Measurements from ENCODE around the gene XIST.

XIST gene

GRCh38 chrX:73819864-73820558, 32.5 kb downstream of the XIST start (continued):
- TF ChIP-seq BCL11B (tag by site-specific recombination; IDR thresholded peaks at IDR 0.05; ENCODE audit: low read depth) (peak; percentile 48; the same call in 1 of the 2 replicates), ZSCAN30 (tag by site-specific recombination; IDR thresholded peaks at IDR 0.05) (peak; percentile 43; the same call in 1 of the 2 replicates), ZNF2 (tag by site-specific recombination; IDR thresholded peaks at IDR 0.05) (peak; percentile 37; the same call in 1 of the 2 replicates)

DNA sequence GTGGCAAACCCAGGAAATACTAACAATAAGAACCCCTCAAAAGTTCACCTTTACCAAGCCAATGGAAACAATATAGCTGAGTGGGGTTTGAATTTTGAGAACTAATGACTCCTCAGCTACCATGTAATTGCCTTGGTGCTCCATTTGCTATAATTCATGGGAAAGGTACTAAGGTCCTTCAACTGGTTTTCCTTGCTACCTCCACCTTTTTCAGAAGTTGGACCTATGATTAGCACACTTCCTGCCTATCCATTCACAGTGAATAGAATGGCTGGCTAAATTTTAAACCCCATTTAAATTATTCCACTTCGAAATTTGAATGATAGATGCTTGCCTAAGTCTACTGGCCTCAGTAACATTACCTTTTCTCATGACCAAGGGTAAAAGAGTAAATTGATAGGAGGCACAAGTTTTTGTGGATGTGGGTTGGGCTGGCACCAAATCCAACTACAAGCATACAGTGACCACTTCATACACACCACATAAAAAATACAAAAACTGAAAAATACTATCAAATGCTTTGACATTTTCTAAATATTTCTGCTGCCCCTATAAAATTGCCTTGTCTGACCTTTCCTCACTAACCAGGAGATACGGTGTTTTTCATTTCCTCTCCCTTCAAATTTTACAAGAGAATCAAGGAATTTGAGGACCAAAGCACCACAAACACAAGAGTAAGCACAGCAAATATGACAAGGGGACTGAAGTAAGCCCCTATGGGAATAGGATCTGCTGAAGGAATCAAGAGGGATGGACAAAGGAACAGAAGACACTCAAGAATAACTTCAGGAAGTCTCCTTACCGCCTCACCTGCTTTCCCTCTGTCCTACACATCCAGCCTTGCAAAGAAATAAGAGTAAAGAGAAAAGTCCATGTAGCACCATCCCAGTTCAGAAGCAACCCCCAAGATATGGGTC, 34.1 kb downstream of the XIST start:
- POLR2A ChIA-PET, result interaction anchor here (0.6 to 2.3 kb wide), 12 partner anchors 11 to 844 kb away, joined by 3 to 10 read pairs (median 6); partner anchors contain the start of gene XIST
- H3K4me1 ChIP-seq (ENCODE audit: control insufficient read depth, insufficient read depth, low read length), result peaks cover 43% of the 10 kb centered on the region
- no peak overlapping the region for H3K4me3 ChIP-seq (ENCODE audit: low read depth, low read length)
- H3K36me3 ChIP-seq (ENCODE audit: control insufficient read depth in 2 of 2, insufficient read depth in 1 of 2, low read length in 2 of 2), result peaks cover 29 to 46% of the 10 kb centered on the region in 2 experiments
- TF ChIP-seq GFI1B (tag by site-specific recombination; IDR thresholded peaks at IDR 0.05), result 0 out of 2 replicates have a peak, but pooled peaks have one; percentile 5
- peak; percentile 46; the same call in 1 of the 2 replicates for TF ChIP-seq ZNF391 (tag by site-specific recombination; IDR thresholded peaks at IDR 0.05; ENCODE audit: borderline replicate concordance, low read depth)
- TF ChIP-seq ZNF10 (tag by site-specific recombination; IDR thresholded peaks at IDR 0.05), result peak; percentile 92
- TF ChIP-seq SETDB1 (IDR thresholded peaks at IDR 0.05; ENCODE audit: insufficient read length, low read length), result no peak
- peak; percentile 12; the same call in 1 of the 2 replicates for TF ChIP-seq ZNF561 (tag by site-specific recombination; IDR thresholded peaks at IDR 0.05; ENCODE audit: borderline replicate concordance)
- TF ChIP-seq ZBTB6 (tag by site-specific recombination; IDR thresholded peaks at IDR 0.05), result 0 out of 2 replicates have a peak, but pooled peaks have one; percentile 10
- 0 out of 2 replicates have a peak, but pooled peaks have one; percentile 9 for TF ChIP-seq HOXC10 (CRISPR knock-in tag; IDR thresholded peaks at IDR 0.05)
- TF ChIP-seq ZNF37A (tag by site-specific recombination; IDR thresholded peaks at IDR 0.05), result no peak
- 0 out of 2 replicates have a peak, but pooled peaks have one; percentile 26 for TF ChIP-seq ZNF366 (tag by site-specific recombination; conservative IDR thresholded peaks at IDR 0.05)
- TF ChIP-seq ZNF549 (tag by site-specific recombination; IDR thresholded peaks at IDR 0.05), result 0 out of 2 replicates have a peak, but pooled peaks have one; percentile 3
- TF ChIP-seq, protein P1, sequence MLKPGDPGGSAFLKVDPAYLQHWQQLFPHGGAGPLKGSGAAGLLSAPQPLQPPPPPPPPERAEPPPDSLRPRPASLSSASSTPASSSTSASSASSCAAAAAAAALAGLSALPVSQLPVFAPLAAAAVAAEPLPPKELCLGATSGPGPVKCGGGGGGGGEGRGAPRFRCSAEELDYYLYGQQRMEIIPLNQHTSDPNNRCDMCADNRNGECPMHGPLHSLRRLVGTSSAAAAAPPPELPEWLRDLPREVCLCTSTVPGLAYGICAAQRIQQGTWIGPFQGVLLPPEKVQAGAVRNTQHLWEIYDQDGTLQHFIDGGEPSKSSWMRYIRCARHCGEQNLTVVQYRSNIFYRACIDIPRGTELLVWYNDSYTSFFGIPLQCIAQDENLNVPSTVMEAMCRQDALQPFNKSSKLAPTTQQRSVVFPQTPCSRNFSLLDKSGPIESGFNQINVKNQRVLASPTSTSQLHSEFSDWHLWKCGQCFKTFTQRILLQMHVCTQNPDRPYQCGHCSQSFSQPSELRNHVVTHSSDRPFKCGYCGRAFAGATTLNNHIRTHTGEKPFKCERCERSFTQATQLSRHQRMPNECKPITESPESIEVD (tag by site-specific recombination; IDR thresholded peaks at IDR 0.05), result peak; percentile 97
- no peak for TF ChIP-seq ZNF776 (tag by site-specific recombination; IDR thresholded peaks at IDR 0.05; ENCODE audit: borderline replicate concordance)
- TF ChIP-seq MZF1 (tag by site-specific recombination; IDR thresholded peaks at IDR 0.05; ENCODE audit: borderline replicate concordance), result 0 out of 2 replicates have a peak, but pooled peaks have one; percentile 22
- no peak for TF ChIP-seq ZNF138 (tag by site-specific recombination; IDR thresholded peaks at IDR 0.05; ENCODE audit: borderline replicate concordance)
- peak; percentile 24; the same call in 1 of the 2 replicates for TF ChIP-seq ZXDB (tag by site-specific recombination; IDR thresholded peaks at IDR 0.05)
- 0 out of 2 replicates have a peak, but pooled peaks have one; percentile 8 for TF ChIP-seq ZNF660 (tag by site-specific recombination; IDR thresholded peaks at IDR 0.05)
- peak; percentile 95 for TF ChIP-seq IKZF3 (tag by site-specific recombination; IDR thresholded peaks at IDR 0.05)
- CTCF ChIA-PET, result interaction anchor here (0.6 to 1.3 kb wide), 2 partner anchors 530 to 1120 kb away, joined by 4 to 5 read pairs; no protein-coding TSS in a partner anchor
- no peaks in the 10 kb centered on the region for H3K9me3 ChIP-seq (ENCODE audit: control insufficient read depth, insufficient read depth, low read depth, low read length)
- H3K27ac ChIP-seq (ENCODE audit: extremely low read depth, low read depth, low read length), result peak overlapping the region; percentile 69
